Measurements from ENCODE around the gene GPSM1.

The GPSM1 gene

DNA sequence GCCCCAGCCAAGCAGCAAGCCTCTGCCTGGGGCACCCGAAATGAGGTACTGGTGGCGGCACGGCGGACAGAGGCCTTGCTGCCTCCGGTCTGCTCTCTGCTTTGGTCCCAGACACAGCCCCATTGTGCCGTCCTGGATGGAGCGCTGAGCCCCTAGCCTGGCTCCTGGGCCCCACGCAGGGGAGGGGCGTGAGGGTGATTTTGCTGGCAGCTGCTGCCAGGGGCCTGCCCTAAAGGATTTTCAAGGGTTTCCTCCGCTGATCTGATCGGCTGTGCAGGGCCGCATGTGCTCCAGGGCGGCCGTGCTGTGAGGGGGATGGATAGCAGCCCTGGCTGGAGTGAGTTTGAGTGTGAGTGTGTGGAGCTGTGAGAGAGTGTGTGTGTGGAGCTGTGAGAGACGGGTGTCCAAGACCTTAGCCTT is 1.3 kb downstream of the GPSM1 start:
- no peak for TF ChIP-seq EZH2 (IDR thresholded peaks at IDR 0.05)
- no peak for TF ChIP-seq FOXP2 (optimal IDR thresholded peaks at IDR 0.05; ENCODE audit: control extremely low read depth, extremely low read length, insufficient read depth)
- TF ChIP-seq POLR2AphosphoS5 (IDR thresholded peaks at IDR 0.05; ENCODE audit: borderline replicate concordance, low read depth, low read length) = no peak
- H3K27ac ChIP-seq = peak overlapping the region; percentile 55
- H3K9ac ChIP-seq (ENCODE audit: insufficient read length) = peak overlapping the region; percentile 79
- peak overlapping the region; percentile 80 for H3K4me3 ChIP-seq
- DNase-seq (ENCODE audit: low read depth, low spot score) = no peak
- H3K36me3 ChIP-seq (ENCODE audit: insufficient read depth, low read length) = no peaks in the 10 kb centered on the region
- H3K9me3 ChIP-seq (ENCODE audit: low read depth, low read length) = no peaks in the 10 kb centered on the region

DNA sequence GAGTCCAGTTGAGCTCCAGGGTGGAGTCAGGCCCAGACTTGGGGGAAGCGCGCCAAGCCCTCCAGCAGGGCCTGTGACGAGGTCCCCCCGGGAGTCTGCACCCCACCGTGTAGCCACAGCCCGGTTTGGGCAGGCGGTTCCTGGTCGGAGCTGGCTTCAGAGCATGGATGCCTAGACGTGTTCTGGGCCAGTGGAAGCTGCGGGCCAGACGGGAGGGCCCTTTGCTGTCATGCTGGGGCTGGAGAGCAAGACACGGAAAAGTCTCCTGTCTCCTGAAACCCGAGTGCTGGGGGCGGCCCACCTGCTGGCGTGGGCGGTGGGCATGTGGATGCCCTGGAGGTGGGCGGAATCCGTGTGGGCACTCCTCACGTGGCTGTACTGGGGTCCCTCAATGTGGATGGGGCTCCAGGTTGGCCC is 1.9 kb downstream of the GPSM1 start:
- Histone ChIP-seq H3K27ac (peak overlapping the region; percentile 55), H3K4me3 (peak overlapping the region; percentile 80), H3K9me3 (ENCODE audit: low read depth, low read length) (no peaks in the 10 kb centered on the region), H3K36me3 (ENCODE audit: insufficient read depth, low read length) (no peaks in the 10 kb centered on the region), H3K9ac (ENCODE audit: insufficient read length) (peak overlapping the region; percentile 79)
- no peak for DNase-seq (ENCODE audit: low read depth, low spot score)
- TF ChIP-seq EZH2 (IDR thresholded peaks at IDR 0.05) (no peak), POLR2AphosphoS5 (IDR thresholded peaks at IDR 0.05; ENCODE audit: borderline replicate concordance, low read depth, low read length) (no peak), FOXP2 (optimal IDR thresholded peaks at IDR 0.05; ENCODE audit: control extremely low read depth, extremely low read length, insufficient read depth) (no peak)

DNA sequence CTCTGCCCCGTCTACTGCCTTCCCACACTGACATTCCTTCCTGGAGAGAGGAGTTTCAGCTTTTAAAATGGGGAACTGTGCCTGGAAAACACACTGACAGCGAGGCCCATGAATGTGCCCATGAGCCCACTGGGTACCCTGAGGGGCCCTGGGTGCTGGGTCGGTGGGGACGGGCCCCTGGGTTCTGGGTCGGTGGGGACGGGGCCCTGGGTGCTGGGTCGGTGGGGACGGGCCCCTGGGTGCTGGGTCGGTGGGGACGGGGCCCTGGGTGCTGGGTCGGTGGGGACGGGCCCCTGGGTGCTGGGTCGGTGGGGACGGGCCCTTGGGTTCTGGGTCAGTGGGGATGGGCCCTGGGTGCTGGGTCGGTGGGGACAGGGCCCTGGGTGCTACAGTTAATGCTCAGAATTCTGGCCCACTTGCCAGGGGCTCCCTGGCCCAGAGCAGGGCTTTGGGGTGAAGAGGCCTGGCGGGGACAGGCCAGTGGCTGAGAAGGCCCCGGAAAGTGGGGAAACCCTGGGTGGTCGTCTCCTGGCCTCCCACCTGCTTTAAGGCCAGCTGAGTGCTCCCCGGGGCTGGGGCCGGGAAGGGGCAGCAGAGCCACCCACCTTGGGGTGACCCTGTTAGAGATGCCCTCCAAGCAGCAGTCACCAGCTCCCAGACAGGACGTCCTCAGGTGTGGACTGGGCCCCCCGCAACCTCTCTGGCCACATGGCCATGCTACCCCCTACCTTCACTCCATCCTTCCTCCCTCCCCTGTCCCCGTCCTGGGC is 2.5 kb downstream of the GPSM1 start:
- no peaks in the 10 kb centered on the region for H3K36me3 ChIP-seq (ENCODE audit: insufficient read depth, low read length)
- no peak for DNase-seq (ENCODE audit: low read depth, low spot score)
- H3K9ac ChIP-seq (ENCODE audit: insufficient read length) = peak overlapping the region; percentile 79
- no peak overlapping the region for H3K27ac ChIP-seq
- TF ChIP-seq EZH2 (IDR thresholded peaks at IDR 0.05) (no peak), FOXP2 (optimal IDR thresholded peaks at IDR 0.05; ENCODE audit: control extremely low read depth, extremely low read length, insufficient read depth) (no peak), POLR2AphosphoS5 (IDR thresholded peaks at IDR 0.05; ENCODE audit: borderline replicate concordance, low read depth, low read length) (no peak)
- no peak overlapping the region; the same call in 1 of the 2 replicates for H3K4me3 ChIP-seq
- no peaks in the 10 kb centered on the region for H3K9me3 ChIP-seq (ENCODE audit: low read depth, low read length)

DNA sequence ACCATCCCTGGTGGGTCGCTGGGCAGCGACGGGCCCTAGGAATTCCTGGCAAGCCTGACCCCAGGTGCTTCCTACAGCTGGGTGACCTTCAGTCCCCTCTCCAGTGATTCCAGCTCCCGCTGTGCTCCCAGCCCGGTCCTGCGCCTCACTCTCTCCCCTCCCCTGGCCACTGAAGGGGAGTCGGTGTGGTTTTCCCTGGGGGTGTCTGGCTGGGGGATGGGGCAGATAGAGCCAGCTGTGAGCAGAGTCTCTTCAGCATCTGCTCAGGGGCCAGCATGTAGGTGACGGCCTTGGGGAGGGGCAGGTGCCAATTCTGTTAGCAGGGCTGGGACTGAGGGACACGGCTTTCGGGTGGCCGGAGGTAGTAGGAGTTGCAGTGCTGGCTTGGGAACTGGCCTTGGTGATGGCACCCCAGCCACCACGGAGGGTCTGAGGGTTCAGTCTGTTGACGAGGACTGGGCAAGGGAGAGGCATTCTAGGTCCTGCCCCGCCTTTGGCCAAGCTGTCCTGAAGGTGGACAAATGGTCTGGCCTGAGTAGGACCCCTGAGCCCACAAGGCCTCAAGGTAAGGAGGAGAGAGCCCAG is 3.2 kb downstream of the GPSM1 start:
- Histone ChIP-seq H3K27ac (no peak overlapping the region), H3K4me3 (no peak overlapping the region), H3K9ac (ENCODE audit: insufficient read length) (no peak overlapping the region), H3K9me3 (ENCODE audit: low read depth, low read length) (no peaks in the 10 kb centered on the region), H3K36me3 (ENCODE audit: insufficient read depth, low read length) (no peaks in the 10 kb centered on the region)
- DNase-seq (ENCODE audit: low read depth, low spot score) = no peak
- no peak for TF ChIP-seq FOXP2 (optimal IDR thresholded peaks at IDR 0.05; ENCODE audit: control extremely low read depth, extremely low read length, insufficient read depth)
- no peak for TF ChIP-seq EZH2 (IDR thresholded peaks at IDR 0.05)
- no peak for TF ChIP-seq POLR2AphosphoS5 (IDR thresholded peaks at IDR 0.05; ENCODE audit: borderline replicate concordance, low read depth, low read length)

DNA sequence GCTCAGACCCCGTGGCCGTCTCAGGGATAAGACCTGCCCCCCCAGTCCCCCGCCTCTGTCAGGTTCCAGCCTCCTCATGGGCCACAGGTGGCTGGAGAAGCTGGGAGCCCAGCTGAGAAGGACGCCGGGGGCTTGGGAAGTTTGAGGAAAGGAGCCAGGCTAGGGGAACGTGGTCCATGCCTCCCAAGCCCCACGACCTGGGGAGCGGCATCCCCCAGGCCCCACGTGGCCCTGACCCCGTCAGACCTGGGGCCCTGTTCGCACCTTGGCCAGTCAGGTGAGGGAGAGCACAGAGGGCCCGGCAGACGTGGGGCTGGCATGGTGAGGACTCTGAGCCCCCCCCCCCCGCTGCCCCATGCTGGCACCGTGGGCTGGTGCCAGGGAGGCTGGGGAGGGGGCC is 3.7 kb downstream of the GPSM1 start:
- Histone ChIP-seq H3K9ac (ENCODE audit: insufficient read length) (no peak overlapping the region), H3K4me3 (no peak overlapping the region), H3K36me3 (ENCODE audit: insufficient read depth, low read length) (no peaks in the 10 kb centered on the region; the same call in 1 of the 2 replicates), H3K9me3 (ENCODE audit: low read depth, low read length) (no peaks in the 10 kb centered on the region), H3K27ac (no peak overlapping the region)
- no peak for DNase-seq (ENCODE audit: low read depth, low spot score)
- no peak for TF ChIP-seq POLR2AphosphoS5 (IDR thresholded peaks at IDR 0.05; ENCODE audit: borderline replicate concordance, low read depth, low read length)
- TF ChIP-seq FOXP2 (optimal IDR thresholded peaks at IDR 0.05; ENCODE audit: control extremely low read depth, extremely low read length, insufficient read depth) = no peak
- no peak for TF ChIP-seq EZH2 (IDR thresholded peaks at IDR 0.05)

DNA sequence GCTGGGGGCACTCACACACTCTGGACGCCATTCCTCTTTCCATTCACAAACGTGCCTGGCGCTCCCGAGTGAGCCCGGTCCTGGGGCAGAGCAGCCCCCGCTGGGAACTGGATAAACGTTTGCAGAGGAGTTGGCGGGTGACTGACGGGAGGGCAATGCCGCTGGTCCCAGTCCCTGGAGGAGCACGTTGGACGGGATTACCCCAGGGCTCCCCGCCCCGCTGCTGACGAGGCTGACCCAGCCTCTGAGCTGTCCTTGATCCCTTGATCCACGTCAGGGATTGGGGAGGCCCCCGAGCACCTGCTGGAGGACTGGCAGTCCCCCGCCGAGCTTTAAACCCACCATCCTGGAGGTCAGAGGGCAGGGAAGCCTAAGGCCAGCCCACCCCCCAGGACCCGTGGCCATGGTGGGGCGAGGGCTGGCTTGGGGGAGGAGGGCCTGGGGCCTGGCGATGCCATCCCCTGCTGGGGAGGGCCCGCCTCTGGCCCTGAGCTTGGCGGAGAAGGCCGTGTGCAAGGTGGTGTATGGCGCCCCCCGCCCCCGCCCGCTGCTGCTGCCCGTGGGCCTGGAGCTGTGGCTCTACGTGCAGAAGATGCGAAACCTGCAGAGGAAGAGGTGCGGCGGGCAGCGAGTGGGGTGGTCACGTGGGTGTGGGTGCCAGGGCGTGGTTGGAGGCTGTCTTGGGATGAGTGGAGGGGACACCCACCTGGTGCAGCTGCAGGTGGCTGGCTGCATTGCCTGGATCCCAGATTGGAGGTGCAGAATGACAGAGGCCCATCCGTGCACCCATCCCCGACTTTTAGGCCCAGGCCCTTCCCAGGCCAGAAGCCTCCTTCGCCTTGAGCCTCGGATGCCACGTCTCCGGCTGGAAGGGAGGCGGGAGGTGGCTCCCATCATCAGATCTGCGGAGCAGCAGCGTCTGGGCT is 4.5 kb downstream of the GPSM1 start:
- H3K36me3 ChIP-seq (ENCODE audit: insufficient read depth, low read length) = no peaks in the 10 kb centered on the region; the same call in 1 of the 2 replicates
- no peak overlapping the region for H3K4me3 ChIP-seq
- H3K27ac ChIP-seq = no peak overlapping the region
- TF ChIP-seq POLR2AphosphoS5 (IDR thresholded peaks at IDR 0.05; ENCODE audit: borderline replicate concordance, low read depth, low read length) (no peak), EZH2 (IDR thresholded peaks at IDR 0.05) (no peak), FOXP2 (optimal IDR thresholded peaks at IDR 0.05; ENCODE audit: control extremely low read depth, extremely low read length, insufficient read depth) (no peak)
- no peak for DNase-seq (ENCODE audit: low read depth, low spot score)
- no peak overlapping the region for H3K9ac ChIP-seq (ENCODE audit: insufficient read length)
- no peaks in the 10 kb centered on the region for H3K9me3 ChIP-seq (ENCODE audit: low read depth, low read length)

DNA sequence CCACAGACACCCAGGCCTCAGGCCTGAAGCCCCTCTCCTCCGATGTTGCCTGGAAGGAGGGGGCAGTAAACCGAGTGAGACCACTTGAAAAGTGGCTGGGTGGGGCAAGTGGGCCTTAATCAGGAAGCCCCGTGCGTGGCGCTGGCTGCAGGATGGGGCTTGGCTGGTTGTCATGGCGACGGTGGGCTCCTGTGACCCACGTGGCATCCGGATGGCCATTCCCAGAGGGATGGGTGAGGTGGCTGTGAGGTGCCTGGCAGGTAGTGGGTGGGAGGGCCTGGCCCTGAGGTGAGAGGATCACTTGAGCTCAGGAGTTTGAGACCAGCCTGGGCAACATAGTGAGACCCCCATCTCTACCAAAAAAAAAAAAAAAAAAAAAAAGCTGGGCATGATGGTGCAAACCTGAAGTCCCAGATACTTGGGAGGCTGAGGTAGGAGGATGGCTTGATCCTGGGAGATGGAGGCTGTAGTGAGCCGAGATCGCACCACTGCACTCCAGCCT is 5.2 kb downstream of the GPSM1 start:
- H3K4me3 ChIP-seq = no peak overlapping the region
- no peak for DNase-seq (ENCODE audit: low read depth, low spot score)
- H3K9me3 ChIP-seq (ENCODE audit: low read depth, low read length) = no peaks in the 10 kb centered on the region
- peaks cover 2% of the 10 kb centered on the region; the same call in 1 of the 2 replicates for H3K36me3 ChIP-seq (ENCODE audit: insufficient read depth, low read length)
- H3K9ac ChIP-seq (ENCODE audit: insufficient read length) = no peak overlapping the region
- TF ChIP-seq FOXP2 (optimal IDR thresholded peaks at IDR 0.05; ENCODE audit: control extremely low read depth, extremely low read length, insufficient read depth) (no peak), EZH2 (IDR thresholded peaks at IDR 0.05) (no peak), POLR2AphosphoS5 (IDR thresholded peaks at IDR 0.05; ENCODE audit: borderline replicate concordance, low read depth, low read length) (no peak)
- H3K27ac ChIP-seq = no peak overlapping the region
